GM23338 (cell line): ENCODE results near the gene RAB3IP. TPM values are rescaled to one million over a fixed set of nuclear protein-coding genes. Genes with fewer than 3 reads are reported as not detected.

Experiments used
- ATAC-seq: fragments of 200-7000 bp; cut with Tn5 transposase; 3 replicates; pipeline ENCODE4 v1.9.1; 2020
- DNase-seq: peaks from one replicate; pipeline ENCODE4 v3.0.0-alpha.2; 2015; ENCODE audit warnings: low spot score
- H2AFZ ChIP-seq: fragments of 200-600 bp; sonication (generic); 2 replicates; pipeline ENCODE4 v1.8.0; 2016; ENCODE audit warnings: antibody characterized with exemption, mild to moderate bottlenecking, moderate library complexity
- H3F3A ChIP-seq: fragments of 200-600 bp; sonication (generic); replicated peaks from 2 replicates; pipeline ENCODE4 v1.8.0; 2017; ENCODE audit warnings: antibody characterized with exemption, mixed run types, low read depth
- H3K27ac ChIP-seq: fragments of 200-600 bp; sonication (generic); 2 replicates; pipeline ENCODE4 v1.6.1; 2016; ENCODE audit warnings: low read depth
- H3K27me3 ChIP-seq: fragments of 200-600 bp; sonication (generic); 2 replicates; pipeline ENCODE4 v1.8.0; 2016; ENCODE audit warnings: mild to moderate bottlenecking, mixed run types, moderate library complexity; ENCODE audit not compliant: insufficient read depth
- H3K36me3 ChIP-seq: fragments of 200-600 bp; sonication (generic); 2 replicates; pipeline ENCODE4 v1.8.0; 2016; ENCODE audit warnings: mild to moderate bottlenecking; ENCODE audit not compliant: insufficient read depth
- H3K4me1 ChIP-seq: fragments of 200-600 bp; sonication (generic); 2 replicates; pipeline ENCODE4 v1.8.0; 2016; ENCODE audit warnings: mild to moderate bottlenecking, moderate library complexity; ENCODE audit not compliant: insufficient read depth
- H3K4me2 ChIP-seq: fragments of 200-600 bp; sonication (generic); 2 replicates; pipeline ENCODE4 v1.7.1; 2017; ENCODE audit warnings: mixed run types
- H3K4me3 ChIP-seq: fragments of 200-600 bp; sonication (generic); 2 replicates; pipeline ENCODE4 v1.6.1; 2016; ENCODE audit warnings: mixed run types
- H3K79me2 ChIP-seq: fragments of 200-600 bp; sonication (generic); replicated peaks from 2 replicates; pipeline ENCODE4 v1.8.0; 2017; ENCODE audit warnings: mild to moderate bottlenecking; ENCODE audit not compliant: insufficient read depth
- H3K9me2 ChIP-seq: fragments of 200-600 bp; sonication (generic); 2 replicates; pipeline ENCODE4 v1.8.0; 2017; ENCODE audit not compliant: insufficient read depth
- H4K20me1 ChIP-seq: fragments of 200-600 bp; sonication (generic); replicated peaks from 2 replicates; pipeline ENCODE4 v1.8.0; 2017; ENCODE audit warnings: mild to moderate bottlenecking; ENCODE audit not compliant: insufficient read depth
- H3K27ac Mint-ChIP-seq: 2 replicates; pipeline ENCODE4 v1.8.0; 2020; ENCODE audit warnings: inconsistent platforms, mild to moderate bottlenecking, moderate library complexity, mixed read lengths
- H3K27me3 Mint-ChIP-seq: 3 replicates; pipeline ENCODE4 v1.8.0; 2022; ENCODE audit warnings: low read depth, mild to moderate bottlenecking, moderate library complexity, mixed read lengths, inconsistent platforms; ENCODE audit not compliant: insufficient read depth, poor library complexity
- H3K36me3 Mint-ChIP-seq: 3 replicates; pipeline ENCODE4 v1.8.0; 2021; ENCODE audit warnings: low read depth, mild to moderate bottlenecking, inconsistent platforms, moderate library complexity, mixed read lengths
- H3K4me1 Mint-ChIP-seq: 3 replicates; pipeline ENCODE4 v1.8.0; 2020; ENCODE audit warnings: mild to moderate bottlenecking, inconsistent platforms, mixed read lengths
- H3K4me3 Mint-ChIP-seq: 3 replicates; pipeline ENCODE4 v1.8.0; 2021; ENCODE audit warnings: moderate library complexity, mild to moderate bottlenecking, inconsistent platforms, mixed read lengths
- H3K9me3 Mint-ChIP-seq: 3 replicates; pipeline ENCODE4 v1.8.0; 2020; ENCODE audit warnings: moderate library complexity, mild to moderate bottlenecking, inconsistent platforms, mixed read lengths
- CREB1 ChIP-seq: fragments of 250-450 bp; sonication (Bioruptor Pico); IDR thresholded peaks from 2 replicates; pipeline ENCODE4 v1.5.0; 2020; ENCODE audit warnings: low read depth, mild to moderate bottlenecking, moderate library complexity
- JUNB ChIP-seq: IDR thresholded peaks from one replicate; pipeline ENCODE4 v1.6.1; 2016; ENCODE audit warnings: antibody characterized with exemption; ENCODE audit not compliant: unreplicated experiment
- NANOG ChIP-seq: IDR thresholded peaks from 2 replicates; pipeline ENCODE4 v1.6.1; 2016; ENCODE audit warnings: antibody characterized with exemption, borderline replicate concordance
- POLR2AphosphoS5 ChIP-seq: IDR thresholded peaks from 2 replicates; pipeline ENCODE4 v1.6.1; 2016; ENCODE audit warnings: antibody characterized with exemption, low read depth
- REST ChIP-seq: IDR thresholded peaks from one replicate; pipeline ENCODE4 v1.6.1; 2018; ENCODE audit warnings: antibody characterized with exemption; ENCODE audit not compliant: unreplicated experiment
- STAT1 ChIP-seq: IDR thresholded peaks from one replicate; pipeline ENCODE4 v1.6.1; 2016; ENCODE audit warnings: antibody characterized with exemption; ENCODE audit not compliant: unreplicated experiment
- ZNF114 ChIP-seq: fragments of 250-450 bp; sonication (Bioruptor Pico); IDR thresholded peaks from 2 replicates; pipeline ENCODE4 v1.5.0; 2020; ENCODE audit warnings: mild to moderate bottlenecking, moderate library complexity
- ZNF331 ChIP-seq: fragments of 250-450 bp; sonication (Bioruptor Pico); IDR thresholded peaks from 2 replicates; pipeline ENCODE4 v1.5.0; 2020; ENCODE audit warnings: low read depth, mild to moderate bottlenecking, moderate library complexity
- ZNF462 ChIP-seq: fragments of 250-450 bp; sonication (Bioruptor Pico); IDR thresholded peaks from 2 replicates; pipeline ENCODE4 v1.5.0; 2020; ENCODE audit warnings: mild to moderate bottlenecking, moderate library complexity
- polyA plus RNA-seq: library from polyadenylated mRNA; unstranded; fragments of >200 nt; fragmentation: Nextera tagmentation; extraction: Ambion mirVana; gene quantifications from 2 replicates; pipeline ENCODE4 v1.2.1, GENCODE V29; 2016
- total RNA-seq: library from RNA; depleted of rRNA; stranded (reverse); fragments of >200 nt; shearing (Covaris generic); gene quantifications from 2 replicates; pipeline ENCODE4 v1.2.3, GENCODE V29; 2014

Gene RAB3IP
- total and polyA plus RNA-seq, 2 experiments from 2014 or later = 48.6 TPM

- Histone ChIP-seq H2AFZ (no peak overlapping the region), H3K4me1 (no peaks in the 10 kb centered on the region), H3K79me2 (no peaks in the 10 kb centered on the region), H3F3A (no peaks in the 10 kb centered on the region), H3K4me2 (no peak overlapping the region), H3K27me3 (no peaks in the 10 kb centered on the region), H3K4me3 (no peak overlapping the region), H3K27ac (no peak overlapping the region), H4K20me1 (no peaks in the 10 kb centered on the region), H3K9me2 (no peaks in the 10 kb centered on the region), H3K36me3 (no peaks in the 10 kb centered on the region)
- no peaks in the 10 kb centered on the region for H3K9me3 Mint-ChIP-seq
- no peak overlapping the region for H3K4me3 Mint-ChIP-seq
- ATAC-seq (no peak), DNase-seq (no peak)
- H3K27me3 Mint-ChIP-seq = no peaks in the 10 kb centered on the region
- no peak overlapping the region for H3K27ac Mint-ChIP-seq
- H3K36me3 Mint-ChIP-seq = no peaks in the 10 kb centered on the region
- H3K4me1 Mint-ChIP-seq = no peaks in the 10 kb centered on the region
- no peak for TF ChIP-seq CREB1 (CRISPR knock-in tag)
- TF ChIP-seq ZNF114 (CRISPR knock-in tag) = no peak
- TF ChIP-seq JUNB = no peak
- TF ChIP-seq STAT1 = no peak
- TF ChIP-seq NANOG = no peak
- no peak for TF ChIP-seq ZNF331 (CRISPR knock-in tag)
- TF ChIP-seq ZNF462 = no peak
These were observed 96.4 kb downstream of the RAB3IP start for GRCh38 chr12:69835081-69835480.

GRCh38 chr12:69836015-69836414 lies 97.4 kb downstream of the RAB3IP start:
- Histone ChIP-seq H4K20me1 (no peaks in the 10 kb centered on the region), H3K4me3 (no peak overlapping the region), H3K4me2 (no peak overlapping the region), H3F3A (no peaks in the 10 kb centered on the region), H3K27ac (no peak overlapping the region), H3K9me2 (no peaks in the 10 kb centered on the region), H3K4me1 (no peaks in the 10 kb centered on the region), H3K27me3 (no peaks in the 10 kb centered on the region), H2AFZ (no peak overlapping the region), H3K79me2 (no peaks in the 10 kb centered on the region), H3K36me3 (no peaks in the 10 kb centered on the region)
- no peaks in the 10 kb centered on the region for H3K36me3 Mint-ChIP-seq
- no peaks in the 10 kb centered on the region for H3K9me3 Mint-ChIP-seq
- H3K4me3 Mint-ChIP-seq = no peak overlapping the region
- no peak for DNase-seq
- H3K27ac Mint-ChIP-seq = no peak overlapping the region
- H3K27me3 Mint-ChIP-seq = peaks cover 2% of the 10 kb centered on the region
- no peaks in the 10 kb centered on the region for H3K4me1 Mint-ChIP-seq
- ATAC-seq = no peak
- TF ChIP-seq POLR2AphosphoS5 (no peak), REST (no peak)
